Thoracic aorta (tissue), 2 donors: ENCODE measurements around the gene GPLD1. TPM values are rescaled to one million over a fixed set of nuclear protein-coding genes. Genes with fewer than 3 reads are reported as not detected.
A peak's percentile ranks its signal among the peaks of the same experiment; 100 is the strongest.

Experiments
- ATAC-seq: fragments of 150-250 bp; one replicate; pipeline ENCODE4 v1.8.0; 2017; ENCODE audit warnings: low read depth; ENCODE audit not compliant: insufficient number of reproducible peaks, low FRiP score
- DNase-seq: peaks from one replicate; pipeline ENCODE4 v3.0.0-alpha.2; 2020; ENCODE audit warnings: low spot score
- H3K27ac ChIP-seq, 2 donors: fragments of 200-600 bp; sonication (generic); 1 replicate in 1 of 2; 2 replicates in 1 of 2; pipeline ENCODE4 v1.5.1; 2016; ENCODE audit warnings: mild to moderate bottlenecking in 2 of 2, moderate library complexity in 2 of 2
- H3K27me3 ChIP-seq: fragments of 200-600 bp; sonication (generic); replicated peaks from 2 replicates; pipeline ENCODE4 v1.6.0; 2016; ENCODE audit warnings: mild to moderate bottlenecking; ENCODE audit not compliant: insufficient read depth
- H3K36me3 ChIP-seq: fragments of 200-600 bp; sonication (generic); one replicate; pipeline ENCODE4 v1.5.1; 2016
- H3K4me1 ChIP-seq, 2 donors: fragments of 200-600 bp; sonication (generic); 1 replicate in 1 of 2; 2 replicates in 1 of 2; pipeline versions ENCODE4 v1.5.1 to v1.6.0; 2016; ENCODE audit warnings: low read depth in 2 of 2, mild to moderate bottlenecking in 1 of 2; ENCODE audit not compliant: control insufficient read depth in 1 of 2
- H3K4me3 ChIP-seq: fragments of 200-600 bp; sonication (generic); 2 replicates; pipeline ENCODE4 v1.5.1; 2016; ENCODE audit warnings: mild to moderate bottlenecking
- H3K9me3 ChIP-seq: fragments of 200-600 bp; sonication (generic); 2 replicates; pipeline ENCODE4 v1.5.1; 2016
- CTCF ChIP-seq: fragments of 200-600 bp; sonication (generic); IDR thresholded peaks from one replicate; pipeline ENCODE4 v1.5.1; 2019; ENCODE audit warnings: antibody characterized with exemption
- total RNA-seq, 2 donors: library from RNA; depleted of rRNA; stranded (reverse); fragments of >200 nt; gene quantifications; one replicate each; pipeline versions ENCODE4 v1.1.0 to v1.2.3, GENCODE V29; 2016

GPLD1 gene
- total RNA-seq, 2 donors from 2014 or later, result 22.3 to 30.3 TPM

DNA sequence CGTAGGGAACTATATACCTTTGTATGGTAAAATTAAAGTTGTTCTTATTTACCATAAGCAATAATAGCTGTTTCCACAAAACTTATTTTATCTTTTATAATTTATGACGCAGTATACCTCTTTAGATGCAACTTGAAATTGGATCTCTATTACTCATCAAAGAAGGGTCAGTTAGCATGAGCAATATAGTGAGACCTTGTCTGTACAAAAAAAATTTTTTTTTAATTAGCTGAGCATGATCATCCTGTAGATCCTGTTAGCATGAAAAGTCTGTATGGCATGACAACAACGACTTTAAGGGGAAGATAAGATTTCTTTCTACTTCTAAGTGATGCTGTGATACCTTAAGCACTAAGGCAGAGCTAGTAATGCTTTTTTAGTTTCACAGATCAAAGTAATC, 11.3 kb upstream of the GPLD1 start:
- peaks cover 11% of the 10 kb centered on the region for H3K36me3 ChIP-seq
- H3K4me1 ChIP-seq, result peaks cover 4 to 13% of the 10 kb centered on the region in 2 donors
- ATAC-seq (no peak), DNase-seq (no peak)
- no peaks in the 10 kb centered on the region for H3K27me3 ChIP-seq
- H3K4me3 ChIP-seq, result no peak overlapping the region
- TF ChIP-seq CTCF, result no peak
- no peak overlapping the region for H3K27ac ChIP-seq
- H3K9me3 ChIP-seq, result no peaks in the 10 kb centered on the region

- no peak for DNase-seq
- Histone ChIP-seq H3K36me3 (no peaks in the 10 kb centered on the region), H3K27me3 (no peaks in the 10 kb centered on the region), H3K9me3 (no peaks in the 10 kb centered on the region), H3K4me3 (no peak overlapping the region), H3K4me1 (peaks cover 2 to 29% of the 10 kb centered on the region in 2 donors), H3K27ac (no peak overlapping the region)
- TF ChIP-seq CTCF, result no peak
- ATAC-seq, result no peak
These were observed 8.0 kb upstream of the GPLD1 start for GRCh38 chr6:24497254-24497970.

DNA sequence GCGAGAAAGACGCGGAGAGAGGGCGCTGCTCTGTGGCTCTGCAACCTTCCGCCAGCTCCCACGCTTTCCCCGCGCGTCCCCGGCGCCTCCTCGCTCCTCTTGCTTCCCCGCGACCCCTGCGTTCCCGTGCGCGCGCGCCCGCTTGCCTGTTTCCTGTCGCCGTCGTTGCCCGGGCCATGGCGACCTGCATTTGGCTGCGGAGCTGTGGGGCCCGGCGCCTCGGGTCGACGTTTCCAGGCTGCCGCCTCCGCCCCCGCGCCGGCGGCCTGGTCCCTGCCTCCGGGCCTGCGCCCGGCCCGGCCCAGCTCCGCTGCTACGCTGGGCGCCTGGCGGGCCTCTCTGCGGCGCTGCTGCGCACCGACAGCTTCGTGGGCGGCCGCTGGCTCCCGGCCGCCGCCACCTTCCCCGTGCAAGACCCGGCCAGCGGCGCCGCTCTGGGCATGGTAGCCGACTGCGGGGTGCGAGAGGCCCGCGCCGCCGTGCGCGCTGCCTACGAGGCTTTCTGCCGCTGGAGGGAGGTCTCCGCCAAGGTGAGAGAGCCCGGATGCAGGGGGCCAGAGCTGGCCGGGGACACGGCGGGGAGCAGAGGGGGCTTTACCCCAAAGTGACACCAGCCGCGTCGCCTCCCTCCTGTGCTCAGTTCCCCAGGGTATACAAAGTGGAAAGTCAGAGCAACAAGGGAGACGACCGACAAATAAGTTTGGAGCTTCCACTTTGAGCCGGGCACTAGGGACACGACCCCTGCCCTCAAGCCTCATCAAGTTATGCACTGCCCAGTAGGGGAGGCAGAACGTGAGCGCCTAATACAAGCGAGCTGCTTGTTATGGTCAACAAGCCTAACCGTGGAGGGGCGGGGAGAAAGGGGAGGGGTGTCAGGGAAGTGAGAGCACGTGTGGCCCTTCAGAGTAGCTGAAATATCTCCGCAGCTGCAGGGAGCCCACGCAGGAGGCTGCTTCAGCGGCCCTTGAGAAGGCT, 5.7 kb upstream of the GPLD1 start, which contains the start of gene ALDH5A1:
ALDH5A1 (plus strand) TSS at position 149 of the 975 bp plus-strand sequence; CDS start at position 177, 28 bp downstream.
- no peaks in the 10 kb centered on the region for H3K9me3 ChIP-seq
- TF ChIP-seq CTCF, result no peak
- ATAC-seq, result peak; percentile 64
- DNase-seq, result peak; percentile 28
- H3K4me1 ChIP-seq, result peaks cover 0 to 24% of the 10 kb centered on the region in 2 donors
- no peaks in the 10 kb centered on the region for H3K36me3 ChIP-seq
- peak within 1 kb of the TSS; percentile 84 to 88 for H3K27ac ChIP-seq
- H3K27me3 ChIP-seq, result no peaks in the 10 kb centered on the region
- H3K4me3 ChIP-seq, result peak within 1 kb of the TSS; percentile 81

DNA sequence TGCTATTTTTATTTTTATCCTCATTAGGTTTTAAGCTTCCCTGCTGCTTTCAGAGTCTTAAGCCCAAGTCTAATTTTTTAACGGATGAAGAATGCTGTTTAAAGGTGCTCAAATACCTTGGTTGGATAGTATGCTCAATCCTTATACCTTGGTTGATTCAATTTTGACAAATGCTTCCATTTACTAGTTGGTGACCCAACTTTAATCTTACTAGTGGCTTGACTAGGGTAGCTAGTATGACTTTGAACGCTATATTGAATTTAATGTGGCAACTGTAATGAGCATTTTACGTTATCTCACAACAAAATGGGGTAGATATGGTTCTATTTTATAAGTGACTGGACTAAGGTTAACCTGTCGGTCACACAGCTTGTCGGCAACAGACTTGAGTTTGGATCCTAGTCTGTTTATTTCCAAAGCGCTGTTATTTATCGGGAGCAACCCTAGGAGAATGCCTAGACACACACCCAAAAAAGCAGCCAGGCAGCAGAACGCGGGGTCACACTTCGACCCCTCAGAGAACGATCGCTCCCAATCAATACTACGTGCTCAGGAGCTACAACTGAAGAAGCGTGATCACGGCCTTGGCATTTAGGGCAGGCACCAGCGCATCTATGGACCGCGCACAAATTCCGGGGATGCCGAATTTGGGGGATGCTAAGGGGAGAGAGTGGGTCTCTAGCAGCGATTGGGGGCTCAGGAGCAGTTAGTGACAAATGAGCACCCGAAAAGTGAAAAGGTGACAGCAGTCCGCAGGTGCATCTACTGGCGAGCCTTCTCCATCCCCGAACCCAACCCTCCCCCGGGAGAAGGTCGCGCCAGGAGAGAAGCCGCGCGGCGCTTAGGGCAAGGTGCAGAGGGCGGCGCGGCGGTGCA, 4.8 kb upstream of the GPLD1 start:
- no peaks in the 10 kb centered on the region for H3K36me3 ChIP-seq

More for the DNA sequence above, 4.8 kb upstream of the GPLD1 start:
- Histone ChIP-seq H3K4me1 (peaks cover 0 to 24% of the 10 kb centered on the region in 2 donors), H3K4me3 (peak overlapping the region; percentile 81), H3K27ac (peak overlapping the region; percentile 84 to 88), H3K9me3 (no peaks in the 10 kb centered on the region), H3K27me3 (no peaks in the 10 kb centered on the region)
- TF ChIP-seq CTCF, result no peak
- ATAC-seq, result no peak
- no peak for DNase-seq
